Upper lobe of left lung (tissue), 4 donors: ENCODE results near the gene PCBP3.

Experiments used
- CTCF ChIP-seq, 6 experiments: fragments of 450-650 bp in 4 of 6; fragments of 200-600 bp in 2 of 6; sonication (generic) in 2 of 6; IDR thresholded peaks; one replicate each; pipeline ENCODE4 v1.5.1; 2016 to 2019; ENCODE audit warnings: antibody characterized with exemption in 6 of 6
- EP300 ChIP-seq, 4 donors: sonication (generic); formaldehyde crosslinking; IDR thresholded peaks; one replicate each; pipeline ENCODE4 v1.5.1; 2017; ENCODE audit warnings: antibody characterized with exemption in 4 of 4, control low read depth in 2 of 4
- POLR2A ChIP-seq, 4 donors: fragments of 450-650 bp; IDR thresholded peaks; one replicate each; pipeline ENCODE4 v1.5.1; 2016 to 2017; ENCODE audit warnings: antibody characterized with exemption in 4 of 4, mild to moderate bottlenecking in 2 of 4

GRCh38 chr21:45856442-45856841 is 212.9 kb downstream of the PCBP3 start:
- TF ChIP-seq CTCF (IDR thresholded peaks at IDR 0.05), result no peak
- no peak for TF ChIP-seq EP300 (IDR thresholded peaks at IDR 0.05)
- TF ChIP-seq POLR2A (IDR thresholded peaks at IDR 0.05), result no peak
